Astrocyte (in vitro differentiated cells and primary cell): Measurements from ENCODE around the gene COMMD7. TPM values are rescaled to one million over a fixed set of nuclear protein-coding genes. Genes with fewer than 3 reads are reported as not detected.
"Not testable (repeated sequence)": the region's sequence is repeated elsewhere in the genome, so short reads cannot be mapped to it uniquely, and the experiment has no call there.

Experiments
- DNase-seq: peaks from one replicate; pipeline ENCODE4 v3.0.0-alpha.2; 2010; ENCODE audit warnings: low read depth
- FAIRE-seq: peaks from 2 replicates; lab custom pipeline; 2011; peaks lifted over from hg19 to GRCh38; lab: Jason Lieb, UNC
- H2AFZ ChIP-seq: 2 replicates; pipeline ENCODE4 v1.6.0; 2012; ENCODE audit warnings: low read depth, low read length, inconsistent platforms
- H3K27ac ChIP-seq: 2 replicates; pipeline ENCODE4 v1.5.1; 2011; ENCODE audit warnings: low read depth, low read length, inconsistent platforms
- H3K27me3 ChIP-seq: 2 replicates; pipeline ENCODE4 v1.6.0; 2011; ENCODE audit warnings: low read length, inconsistent platforms; ENCODE audit not compliant: insufficient read depth
- H3K36me3 ChIP-seq: 2 replicates; pipeline ENCODE4 v1.5.1; 2011; ENCODE audit warnings: low read length, inconsistent platforms; ENCODE audit not compliant: insufficient read depth
- H3K4me1 ChIP-seq: 2 replicates; pipeline ENCODE4 v1.5.1; 2011; ENCODE audit warnings: low read length, inconsistent platforms; ENCODE audit not compliant: insufficient read depth
- H3K4me2 ChIP-seq: 2 replicates; pipeline ENCODE4 v1.6.0; 2012; ENCODE audit warnings: low read length, inconsistent platforms
- H3K4me3 ChIP-seq: 2 replicates; pipeline ENCODE4 v1.5.1; 2011; ENCODE audit warnings: low read depth, mild to moderate bottlenecking, low read length, inconsistent platforms; ENCODE audit not compliant: insufficient read depth
- H3K79me2 ChIP-seq: 2 replicates; pipeline ENCODE4 v1.6.0; 2012; ENCODE audit warnings: mild to moderate bottlenecking, low read length, inconsistent platforms; ENCODE audit not compliant: insufficient read depth
- H3K9ac ChIP-seq: 2 replicates; pipeline ENCODE4 v1.6.0; 2012; ENCODE audit warnings: mild to moderate bottlenecking, low read length, inconsistent platforms
- H3K9me3 ChIP-seq: 2 replicates; pipeline ENCODE4 v1.5.1; 2012; ENCODE audit warnings: low read depth, mild to moderate bottlenecking, low read length, inconsistent platforms; ENCODE audit not compliant: insufficient read depth
- H4K20me1 ChIP-seq: 2 replicates; pipeline ENCODE4 v1.6.0; 2012; ENCODE audit warnings: low read length, inconsistent platforms; ENCODE audit not compliant: insufficient read depth
- H3K27ac Mint-ChIP-seq: one replicate; pipeline ENCODE4 v1.8.0; 2021; ENCODE audit warnings: mild to moderate bottlenecking, mixed read lengths; ENCODE audit not compliant: unreplicated experiment
- H3K27me3 Mint-ChIP-seq: one replicate; pipeline ENCODE4 v1.8.0; 2021; ENCODE audit warnings: low read depth, mixed read lengths; ENCODE audit not compliant: unreplicated experiment
- H3K36me3 Mint-ChIP-seq: one replicate; pipeline ENCODE4 v1.8.0; 2021; ENCODE audit warnings: low read depth, mixed read lengths; ENCODE audit not compliant: unreplicated experiment
- H3K4me1 Mint-ChIP-seq: one replicate; pipeline ENCODE4 v1.8.0; 2021; ENCODE audit warnings: low read depth, mixed read lengths; ENCODE audit not compliant: unreplicated experiment
- H3K4me3 Mint-ChIP-seq: one replicate; pipeline ENCODE4 v1.8.0; 2021; ENCODE audit warnings: mild to moderate bottlenecking, moderate library complexity, mixed read lengths; ENCODE audit not compliant: unreplicated experiment
- H3K9me3 Mint-ChIP-seq: one replicate; pipeline ENCODE4 v1.8.0; 2021; ENCODE audit warnings: mild to moderate bottlenecking, mixed read lengths; ENCODE audit not compliant: unreplicated experiment
- CTCF ChIP-seq: IDR thresholded peaks from 2 replicates; pipeline ENCODE4 v1.5.1; 2011; ENCODE audit warnings: low read depth, mild to moderate bottlenecking, inconsistent platforms, low read length, moderate library complexity; ENCODE audit not compliant: insufficient read depth
- EZH2 ChIP-seq: IDR thresholded peaks from 2 replicates; pipeline ENCODE4 v1.6.1; 2012; ENCODE audit warnings: mild to moderate bottlenecking, low read length, inconsistent platforms; ENCODE audit not compliant: insufficient read depth
- total RNA-seq: library from RNA; stranded (reverse); gene quantifications from 2 replicates; pipeline ENCODE4 v1.2.1, GENCODE V29; 2021

COMMD7 gene
- total RNA-seq, 1 donor from 2014 or later = 38.9 TPM

- Histone ChIP-seq H2AFZ (no peak overlapping the region), H3K27me3 (no peaks in the 10 kb centered on the region), H3K79me2 (peaks cover 41% of the 10 kb centered on the region), H3K4me2 (no peak overlapping the region), H4K20me1 (no peaks in the 10 kb centered on the region), H3K9me3 (no peaks in the 10 kb centered on the region), H3K36me3 (no peaks in the 10 kb centered on the region), H3K4me1 (peaks cover 31% of the 10 kb centered on the region), H3K9ac (no peak overlapping the region), H3K27ac (no peak overlapping the region), H3K4me3 (no peak overlapping the region)
- Mint-ChIP-seq H3K9me3 (peaks cover 2% of the 10 kb centered on the region), H3K36me3 (no peaks in the 10 kb centered on the region), H3K4me3 (no peak overlapping the region), H3K27me3 (no peaks in the 10 kb centered on the region), H3K27ac (no peak overlapping the region), H3K4me1 (peaks cover 11% of the 10 kb centered on the region)
- DNase-seq = no peak
- FAIRE-seq = no peak
- no peak for TF ChIP-seq EZH2
- TF ChIP-seq CTCF = no peak
These were observed 2.1 kb downstream of the COMMD7 start for GRCh38 chr20:32741151-32741550.

DNA sequence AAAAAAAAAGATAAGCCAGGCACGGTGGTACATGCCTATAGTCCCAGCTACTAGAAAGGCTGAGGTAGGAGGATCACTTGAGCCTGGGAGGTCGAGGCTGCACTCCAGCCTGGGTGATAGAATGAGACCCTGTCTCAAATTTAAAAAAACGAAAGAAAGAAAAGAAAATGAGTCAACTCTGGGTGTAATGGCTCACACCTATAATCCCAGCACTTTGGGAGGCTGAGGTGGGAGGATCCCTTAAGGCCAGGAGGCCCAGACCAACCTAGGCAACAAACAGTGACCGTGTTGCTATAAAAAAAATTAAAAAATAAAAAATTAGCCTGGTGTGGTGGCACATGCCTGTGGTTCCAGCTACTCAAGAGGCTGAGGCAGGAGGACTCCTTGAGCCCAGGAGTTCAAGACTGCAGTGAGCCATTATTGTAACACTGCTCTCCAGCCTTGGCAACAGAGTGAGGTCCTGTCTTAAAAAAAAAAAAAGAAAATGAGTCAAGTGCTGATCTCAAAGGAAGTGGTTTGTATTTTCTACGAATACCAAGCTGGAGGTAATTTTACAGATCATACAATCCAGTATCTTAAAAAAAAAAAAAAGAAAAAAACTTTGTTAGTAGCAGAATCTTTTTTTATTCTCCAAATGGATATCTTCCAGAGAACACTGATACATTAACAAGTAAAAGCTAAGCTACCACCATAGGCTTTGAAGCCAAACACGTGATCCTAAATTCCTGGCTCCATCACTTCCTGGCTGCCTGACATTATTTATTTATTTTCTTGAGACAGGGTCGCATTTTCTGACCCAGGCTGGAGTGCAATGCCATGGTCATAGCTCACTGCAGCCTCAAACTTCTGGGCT is 5.7 kb downstream of the COMMD7 start:
- H3K4me1 ChIP-seq = peaks cover 12% of the 10 kb centered on the region
- Mint-ChIP-seq H3K36me3 (no peaks in the 10 kb centered on the region), H3K9me3 (peaks cover 2% of the 10 kb centered on the region), H3K27ac (peak overlapping the region; percentile 47), H3K4me1 (peaks cover 2% of the 10 kb centered on the region), H3K27me3 (no peaks in the 10 kb centered on the region), H3K4me3 (no peak overlapping the region)
- no peaks in the 10 kb centered on the region for H3K9me3 ChIP-seq
- peak overlapping the region; percentile 67 for H3K27ac ChIP-seq
- H3K4me2 ChIP-seq = peak overlapping the region; percentile 77
- no peaks in the 10 kb centered on the region for H4K20me1 ChIP-seq
- peak overlapping the region; percentile 42 for H3K9ac ChIP-seq
- FAIRE-seq (no peak), DNase-seq (peak; percentile 90)
- H3K4me3 ChIP-seq = no peak overlapping the region
- no peak overlapping the region for H2AFZ ChIP-seq
- no peaks in the 10 kb centered on the region for H3K36me3 ChIP-seq
- H3K27me3 ChIP-seq = no peaks in the 10 kb centered on the region
- peaks cover 35% of the 10 kb centered on the region for H3K79me2 ChIP-seq
- TF ChIP-seq EZH2 (no peak), CTCF (no peak)

GRCh38 chr20:32731882-32732266 is 11.4 kb downstream of the COMMD7 start:
- H3K4me3 ChIP-seq = no peak overlapping the region
- no peaks in the 10 kb centered on the region for H3K9me3 Mint-ChIP-seq
- FAIRE-seq (no peak), DNase-seq (no peak)
- H3K27me3 ChIP-seq = no peaks in the 10 kb centered on the region
- H3K79me2 ChIP-seq = peaks cover 25% of the 10 kb centered on the region
- no peak overlapping the region for H2AFZ ChIP-seq
- peaks cover 7% of the 10 kb centered on the region for H4K20me1 ChIP-seq
- H3K27ac ChIP-seq = no peak overlapping the region
- H3K36me3 Mint-ChIP-seq = peaks cover 2% of the 10 kb centered on the region
- no peak for TF ChIP-seq CTCF
- TF ChIP-seq EZH2 = no peak
- peaks cover 22% of the 10 kb centered on the region for H3K4me1 Mint-ChIP-seq
- H3K4me1 ChIP-seq = peaks cover 24% of the 10 kb centered on the region
- no peaks in the 10 kb centered on the region for H3K9me3 ChIP-seq
- peak overlapping the region; percentile 35 for H3K4me2 ChIP-seq
- H3K36me3 ChIP-seq = no peaks in the 10 kb centered on the region
- H3K9ac ChIP-seq = no peak overlapping the region
- no peaks in the 10 kb centered on the region for H3K27me3 Mint-ChIP-seq
- peak overlapping the region; percentile 41 for H3K4me3 Mint-ChIP-seq
- no peak overlapping the region for H3K27ac Mint-ChIP-seq

- H3K79me2 ChIP-seq = peaks cover 11% of the 10 kb centered on the region
- not testable (repeated sequence) for DNase-seq, H3K4me3 Mint-ChIP-seq, H3K4me3 ChIP-seq, H3K9ac ChIP-seq, H3K4me2 ChIP-seq, H3K36me3 Mint-ChIP-seq, H4K20me1 ChIP-seq, H3K9me3 Mint-ChIP-seq, H2AFZ ChIP-seq, H3K27me3 ChIP-seq, H3K9me3 ChIP-seq, H3K27me3 Mint-ChIP-seq, H3K27ac Mint-ChIP-seq, H3K27ac ChIP-seq, FAIRE-seq, H3K36me3 ChIP-seq
- H3K4me1 Mint-ChIP-seq = peaks cover 22% of the 10 kb centered on the region
- H3K4me1 ChIP-seq = peaks cover 24% of the 10 kb centered on the region
These were observed 13.9 kb downstream of the COMMD7 start for GRCh38 chr20:32729334-32729733.
